ENCODE data around the gene NUP58. TPM values are rescaled to one million over a fixed set of nuclear protein-coding genes. Genes with fewer than 3 reads are reported as not detected.

Gene NUP58
- total RNA-seq, 4 donors from 2014 or later, result 39.3 to 56.5 (median 45.7) TPM

DNA sequence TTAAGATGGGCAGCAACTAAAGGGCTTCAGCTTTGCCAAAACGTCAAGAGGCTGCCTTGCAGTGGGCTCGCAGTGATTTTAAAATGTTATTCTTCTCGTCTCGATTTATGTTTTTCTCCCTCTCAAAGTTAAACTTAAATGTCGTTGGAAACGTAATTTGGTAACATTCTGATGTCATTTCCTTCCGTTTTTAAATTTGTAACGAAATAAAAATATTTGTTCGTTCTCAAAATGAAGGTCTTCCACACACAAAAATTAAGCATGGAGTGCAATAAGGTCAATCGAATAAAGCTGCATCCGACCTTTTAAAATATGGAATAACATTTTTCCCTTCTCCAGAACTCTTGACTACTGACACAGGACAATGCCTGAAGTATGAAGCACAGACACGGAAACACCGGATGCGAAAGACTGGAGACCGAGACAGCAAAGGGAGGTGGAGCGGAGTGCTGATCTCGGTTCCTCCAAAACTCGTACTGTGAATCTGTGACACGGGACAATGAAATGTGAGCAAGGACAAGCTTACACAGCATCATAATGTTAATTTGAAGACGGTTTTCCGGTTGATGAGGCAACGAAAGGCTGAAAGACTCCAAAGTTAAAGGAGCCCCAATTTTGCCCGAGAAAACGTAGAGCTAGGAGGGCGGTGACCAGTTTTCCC is 15.0 kb upstream of the NUP58 start:
- WGBS, 2 donors, result 5 to 7% methylated on average over 25 of the region's 25 CpGs
- no peak for DNase-seq (ENCODE audit: low spot score in 2 of 2)
- H3K4me3 ChIP-seq (ENCODE audit: low read depth, poor library complexity, severe bottlenecking), result peak overlapping the region; percentile 80
- TF ChIP-seq, protein P1, sequence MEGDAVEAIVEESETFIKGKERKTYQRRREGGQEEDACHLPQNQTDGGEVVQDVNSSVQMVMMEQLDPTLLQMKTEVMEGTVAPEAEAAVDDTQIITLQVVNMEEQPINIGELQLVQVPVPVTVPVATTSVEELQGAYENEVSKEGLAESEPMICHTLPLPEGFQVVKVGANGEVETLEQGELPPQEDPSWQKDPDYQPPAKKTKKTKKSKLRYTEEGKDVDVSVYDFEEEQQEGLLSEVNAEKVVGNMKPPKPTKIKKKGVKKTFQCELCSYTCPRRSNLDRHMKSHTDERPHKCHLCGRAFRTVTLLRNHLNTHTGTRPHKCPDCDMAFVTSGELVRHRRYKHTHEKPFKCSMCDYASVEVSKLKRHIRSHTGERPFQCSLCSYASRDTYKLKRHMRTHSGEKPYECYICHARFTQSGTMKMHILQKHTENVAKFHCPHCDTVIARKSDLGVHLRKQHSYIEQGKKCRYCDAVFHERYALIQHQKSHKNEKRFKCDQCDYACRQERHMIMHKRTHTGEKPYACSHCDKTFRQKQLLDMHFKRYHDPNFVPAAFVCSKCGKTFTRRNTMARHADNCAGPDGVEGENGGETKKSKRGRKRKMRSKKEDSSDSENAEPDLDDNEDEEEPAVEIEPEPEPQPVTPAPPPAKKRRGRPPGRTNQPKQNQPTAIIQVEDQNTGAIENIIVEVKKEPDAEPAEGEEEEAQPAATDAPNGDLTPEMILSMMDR (IDR thresholded peaks at IDR 0.05), result no peak
- TF ChIP-seq POLR2A (IDR thresholded peaks at IDR 0.05), result no peak
- intact Hi-C loops (cut with DNase I; ENCODE audit: low total_unique reads), result no loop called here

DNA sequence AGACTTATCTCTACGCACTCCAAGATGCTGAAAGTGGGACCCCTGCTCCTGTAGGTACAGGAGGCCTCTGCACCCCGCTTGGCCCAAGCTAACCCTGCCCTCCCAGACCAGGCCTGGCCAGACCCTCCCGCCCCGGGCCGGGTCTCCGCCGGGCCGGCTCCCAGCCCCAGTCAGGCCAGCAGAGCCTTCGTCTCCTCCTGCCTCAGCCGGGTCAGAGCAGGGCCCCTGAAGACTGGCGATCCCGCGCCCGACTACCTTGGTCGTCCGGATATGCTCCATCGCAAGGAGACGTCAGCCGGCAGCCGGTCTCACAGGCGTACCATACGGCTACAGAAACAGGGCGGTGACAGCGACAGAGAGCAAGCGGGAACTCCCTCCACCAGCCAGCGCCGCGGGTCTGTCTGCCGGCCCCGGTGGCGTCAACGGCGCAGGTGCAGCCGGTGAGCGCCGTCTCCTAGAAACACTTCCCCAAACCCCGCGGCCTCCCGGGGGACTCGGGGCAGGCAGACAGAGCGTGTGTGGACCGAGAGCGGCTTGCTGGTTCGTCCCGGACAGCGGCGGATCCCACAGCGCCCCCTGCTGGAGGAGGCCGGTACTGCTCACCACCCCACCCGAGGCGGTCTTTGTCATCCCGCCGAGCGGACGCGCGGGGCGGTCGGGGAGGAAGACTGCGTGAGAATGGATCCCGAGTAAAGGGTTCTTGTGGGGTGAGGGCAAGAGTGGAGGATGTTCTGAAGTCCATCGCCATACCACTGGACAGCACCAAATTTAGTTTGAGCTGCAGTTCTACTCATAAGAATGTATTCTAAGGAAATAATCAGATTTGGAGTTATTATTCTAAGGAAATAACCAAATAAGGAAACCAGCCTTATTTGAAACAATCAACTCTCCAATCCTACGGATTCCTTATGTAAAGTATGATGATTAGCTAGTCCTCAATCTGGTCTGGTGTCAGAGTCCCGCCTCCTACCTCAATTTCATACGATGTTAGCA is 14.2 kb upstream of the NUP58 start, which contains the start of gene MTMR6:
MTMR6 (minus strand) TSS at position 520 of the 993 bp plus-strand sequence; CDS start at position 279, 241 bp downstream.
- peak within 1 kb of the TSS; percentile 80 for H3K4me3 ChIP-seq (ENCODE audit: low read depth, poor library complexity, severe bottlenecking)
- DNase-seq (ENCODE audit: low spot score in 2 of 2), result peak; percentile 88 to 99
- 1 to 3% methylated on average over 26 to 31 of the region's 65 CpGs for WGBS, 2 donors
- TF ChIP-seq, protein P1 (IDR thresholded peaks at IDR 0.05), result peak in 2 of 3 donors; percentile 70 to 99
- TF ChIP-seq POLR2A (IDR thresholded peaks at IDR 0.05), result no peak
- intact Hi-C loops (cut with DNase I; ENCODE audit: low total_unique reads), result no loop called here

DNA sequence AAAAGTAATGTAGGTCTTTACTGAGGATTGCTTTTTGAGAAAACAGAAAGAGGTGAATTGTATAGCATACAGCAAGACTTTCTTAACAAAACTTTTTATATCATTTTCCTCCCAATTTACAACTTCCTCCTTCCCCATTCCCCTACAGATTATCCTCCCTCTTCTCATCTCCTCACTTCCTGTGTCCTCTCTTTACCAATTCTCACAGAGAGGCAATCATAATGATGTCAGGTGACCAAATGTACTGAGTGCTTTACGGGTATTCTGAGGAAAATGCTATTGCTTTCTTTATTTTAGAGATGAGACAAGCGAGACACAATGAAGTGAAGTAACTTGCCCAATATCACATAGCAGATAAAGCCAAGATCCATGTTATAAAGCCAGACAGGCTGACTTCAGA is 12.5 kb upstream of the NUP58 start:
- intact Hi-C loops (cut with DNase I; ENCODE audit: low total_unique reads), result no loop called here
- TF ChIP-seq POLR2A (IDR thresholded peaks at IDR 0.05), result no peak
- TF ChIP-seq, protein P1 (IDR thresholded peaks at IDR 0.05), result no peak
- H3K4me3 ChIP-seq (ENCODE audit: low read depth, poor library complexity, severe bottlenecking), result no peak overlapping the region
- 70 to 78% methylated on average over 2 of the region's 2 CpGs for WGBS, 2 donors
- no peak for DNase-seq (ENCODE audit: low spot score in 2 of 2)

DNA sequence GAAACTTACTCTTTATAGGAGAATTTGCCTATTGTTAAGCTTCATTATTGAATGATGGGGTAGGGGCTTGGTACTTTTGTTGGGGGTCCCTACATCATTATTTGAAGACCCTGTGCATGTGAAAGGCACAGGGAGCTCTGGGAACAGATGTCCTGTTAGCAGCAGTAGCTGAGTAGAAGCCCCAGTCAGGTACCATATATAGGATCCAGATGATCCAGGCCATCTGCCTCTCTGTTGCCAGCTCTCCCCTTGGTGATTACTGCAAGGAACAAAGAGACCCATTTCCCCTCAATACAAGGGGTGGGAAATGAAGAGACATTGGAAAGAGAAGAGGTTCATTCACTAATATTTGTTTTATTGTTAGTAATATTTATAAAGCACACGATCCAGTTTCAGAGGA is 9.7 kb upstream of the NUP58 start:
- intact Hi-C loops (cut with DNase I; ENCODE audit: low total_unique reads), result no loop called here
- 51 to 53% methylated on average over 1 of the region's 1 CpG for WGBS, 2 donors
- TF ChIP-seq, protein P1 (IDR thresholded peaks at IDR 0.05), result no peak
- no peak for TF ChIP-seq POLR2A (IDR thresholded peaks at IDR 0.05)
- H3K4me3 ChIP-seq (ENCODE audit: low read depth, poor library complexity, severe bottlenecking), result no peak overlapping the region
- DNase-seq (ENCODE audit: low spot score in 2 of 2), result no peak

DNA sequence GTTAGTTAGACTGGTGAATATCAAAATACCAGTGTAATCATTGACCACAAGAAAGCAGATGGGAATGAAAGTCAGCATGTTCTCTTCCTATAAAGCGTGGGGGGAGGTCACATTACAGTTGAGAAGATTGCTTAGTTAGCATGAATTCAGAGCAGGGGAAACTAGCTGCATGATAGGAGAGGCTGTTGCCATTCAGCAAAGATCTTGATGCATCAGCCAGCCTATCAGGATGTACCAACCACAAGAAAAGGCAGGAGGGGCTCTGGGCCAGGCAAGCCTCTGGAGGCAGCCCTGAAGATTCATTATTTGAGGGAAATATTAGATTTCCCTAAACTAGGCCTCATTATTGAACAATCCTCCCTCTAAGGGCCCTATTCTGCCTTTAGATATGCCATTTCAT is 9.1 kb upstream of the NUP58 start:
- WGBS, 2 donors, result 35 to 39% methylated on average over 1 of the region's 1 CpG
- DNase-seq (ENCODE audit: low spot score in 2 of 2), result peak in 1 of 2 donors; percentile 18
- intact Hi-C loops (cut with DNase I; ENCODE audit: low total_unique reads), result no loop called here
- no peak overlapping the region for H3K4me3 ChIP-seq (ENCODE audit: low read depth, poor library complexity, severe bottlenecking)
- TF ChIP-seq, protein P1 (IDR thresholded peaks at IDR 0.05), result no peak
- no peak for TF ChIP-seq POLR2A (IDR thresholded peaks at IDR 0.05)
